Activated B cell treated with CpG ODN at 0.5 μM for 24 hours (primary cell): ENCODE results near the gene MNT. TPM values are rescaled to one million over a fixed set of nuclear protein-coding genes. Genes with fewer than 3 reads are reported as not detected.

Source experiments
- ATAC-seq: fragments of 200-7000 bp; cut with Tn5 transposase; one replicate; pipeline ENCODE4 v1.10.0; 2021; ENCODE audit warnings: low read depth, mild to moderate bottlenecking, moderate library complexity
- CTCF ChIA-PET: fragments of 350-600 bp; sonication (Branson Sonifier 250); formaldehyde crosslinking; loops from one replicate; lab custom pipeline; 2021; ENCODE audit warnings: antibody characterized with exemption; lab: Charles Lee
- POLR2A ChIA-PET: fragments of 350-600 bp; sonication (Branson Sonifier 250); formaldehyde crosslinking; loops from one replicate; lab custom pipeline; 2021; ENCODE audit warnings: antibody characterized with exemption; lab: Charles Lee
- DNase-seq: peaks from one replicate; pipeline ENCODE4 v3.0.0; 2022
- H3K27ac Mint-ChIP-seq: one replicate; pipeline ENCODE4 v1.8.0; 2020; ENCODE audit warnings: mixed read lengths
- H3K27me3 Mint-ChIP-seq: one replicate; pipeline ENCODE4 v1.8.0; 2021; ENCODE audit warnings: mixed read lengths
- H3K36me3 Mint-ChIP-seq: one replicate; pipeline ENCODE4 v1.8.0; 2021; ENCODE audit warnings: low read depth, mixed read lengths
- H3K4me1 Mint-ChIP-seq: one replicate; pipeline ENCODE4 v1.8.0; 2021; ENCODE audit warnings: mixed read lengths
- H3K4me3 Mint-ChIP-seq: one replicate; pipeline ENCODE4 v1.8.0; 2020; ENCODE audit warnings: mild to moderate bottlenecking, mixed read lengths
- H3K9me3 Mint-ChIP-seq: one replicate; pipeline ENCODE4 v1.8.0; 2020; ENCODE audit warnings: mixed read lengths
- intact Hi-C: fragments of 100-400 bp; cut with micrococcal nuclease; formaldehyde crosslinking; loops from one replicate; pipeline ENCODE4 v1.15.1; 2024
- total RNA-seq: library from RNA; stranded (reverse); gene quantifications from 2 replicates; pipeline ENCODE4 v1.2.3, GENCODE V29; 2022
- TF ChIP-seq, protein P1 (sequence below): fragments of 200-600 bp; IDR thresholded peaks from one replicate; pipeline ENCODE4 v1.8.0; 2022; ENCODE audit warnings: antibody characterized with exemption, mild to moderate bottlenecking

MNT gene
- total RNA-seq, 1 donor from 2014 or later = 31.3 TPM

DNA sequence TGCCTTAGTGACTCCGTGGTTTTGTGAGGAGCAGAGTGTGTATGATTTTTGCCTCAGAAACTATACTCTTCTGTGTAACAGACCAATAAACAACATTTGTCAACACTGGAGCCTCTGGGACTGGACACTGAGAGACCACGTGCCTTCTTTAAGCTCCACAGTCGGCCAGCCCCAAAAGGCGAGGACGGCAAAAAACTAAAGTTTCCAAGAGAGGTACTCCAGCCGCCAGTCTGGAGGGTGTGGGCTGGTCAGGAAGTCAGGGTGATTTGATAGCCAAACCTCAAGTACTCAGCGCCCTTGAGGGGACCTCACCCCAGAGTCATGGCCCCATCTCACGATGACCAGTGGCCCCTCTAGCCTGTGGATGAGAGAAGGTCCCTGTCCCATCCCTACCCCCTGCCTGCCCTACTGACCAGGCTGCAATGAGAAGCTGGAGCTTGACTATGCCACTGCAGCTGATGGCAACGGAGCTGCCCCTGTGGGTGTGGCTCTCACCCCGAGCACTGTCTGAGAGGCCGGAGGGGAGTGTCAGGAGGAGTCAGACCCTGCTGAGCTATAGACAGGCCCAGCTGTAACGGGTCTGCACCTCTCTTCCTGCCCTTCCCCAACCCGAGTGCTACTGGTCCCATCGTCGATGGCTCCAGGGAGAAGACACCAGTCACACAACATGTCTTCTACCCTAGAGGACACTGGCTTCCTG lies 19.8 kb downstream of the MNT start:
- DNase-seq = no peak
- no peaks in the 10 kb centered on the region for H3K4me1 Mint-ChIP-seq
- TF ChIP-seq, protein P1, sequence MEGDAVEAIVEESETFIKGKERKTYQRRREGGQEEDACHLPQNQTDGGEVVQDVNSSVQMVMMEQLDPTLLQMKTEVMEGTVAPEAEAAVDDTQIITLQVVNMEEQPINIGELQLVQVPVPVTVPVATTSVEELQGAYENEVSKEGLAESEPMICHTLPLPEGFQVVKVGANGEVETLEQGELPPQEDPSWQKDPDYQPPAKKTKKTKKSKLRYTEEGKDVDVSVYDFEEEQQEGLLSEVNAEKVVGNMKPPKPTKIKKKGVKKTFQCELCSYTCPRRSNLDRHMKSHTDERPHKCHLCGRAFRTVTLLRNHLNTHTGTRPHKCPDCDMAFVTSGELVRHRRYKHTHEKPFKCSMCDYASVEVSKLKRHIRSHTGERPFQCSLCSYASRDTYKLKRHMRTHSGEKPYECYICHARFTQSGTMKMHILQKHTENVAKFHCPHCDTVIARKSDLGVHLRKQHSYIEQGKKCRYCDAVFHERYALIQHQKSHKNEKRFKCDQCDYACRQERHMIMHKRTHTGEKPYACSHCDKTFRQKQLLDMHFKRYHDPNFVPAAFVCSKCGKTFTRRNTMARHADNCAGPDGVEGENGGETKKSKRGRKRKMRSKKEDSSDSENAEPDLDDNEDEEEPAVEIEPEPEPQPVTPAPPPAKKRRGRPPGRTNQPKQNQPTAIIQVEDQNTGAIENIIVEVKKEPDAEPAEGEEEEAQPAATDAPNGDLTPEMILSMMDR = no peak
- peaks cover 34% of the 10 kb centered on the region for H3K36me3 Mint-ChIP-seq
- no peak for ATAC-seq
- H3K9me3 Mint-ChIP-seq = no peaks in the 10 kb centered on the region
- POLR2A ChIA-PET = interaction anchor here (0.9 to 1.7 kb wide), 2 partner anchors 35 kb away, joined by 3 to 29 read pairs; no protein-coding TSS in a partner anchor
- H3K27me3 Mint-ChIP-seq = no peaks in the 10 kb centered on the region
- CTCF ChIA-PET = interaction anchor here (1.1 to 9.3 kb wide), 7 partner anchors 10 to 634 kb away, joined by 3 to 520 read pairs (median 17); partner anchors contain the start of gene MNT
- no peak overlapping the region for H3K4me3 Mint-ChIP-seq
- no peak overlapping the region for H3K27ac Mint-ChIP-seq
- intact Hi-C loops = no loop called here

DNA sequence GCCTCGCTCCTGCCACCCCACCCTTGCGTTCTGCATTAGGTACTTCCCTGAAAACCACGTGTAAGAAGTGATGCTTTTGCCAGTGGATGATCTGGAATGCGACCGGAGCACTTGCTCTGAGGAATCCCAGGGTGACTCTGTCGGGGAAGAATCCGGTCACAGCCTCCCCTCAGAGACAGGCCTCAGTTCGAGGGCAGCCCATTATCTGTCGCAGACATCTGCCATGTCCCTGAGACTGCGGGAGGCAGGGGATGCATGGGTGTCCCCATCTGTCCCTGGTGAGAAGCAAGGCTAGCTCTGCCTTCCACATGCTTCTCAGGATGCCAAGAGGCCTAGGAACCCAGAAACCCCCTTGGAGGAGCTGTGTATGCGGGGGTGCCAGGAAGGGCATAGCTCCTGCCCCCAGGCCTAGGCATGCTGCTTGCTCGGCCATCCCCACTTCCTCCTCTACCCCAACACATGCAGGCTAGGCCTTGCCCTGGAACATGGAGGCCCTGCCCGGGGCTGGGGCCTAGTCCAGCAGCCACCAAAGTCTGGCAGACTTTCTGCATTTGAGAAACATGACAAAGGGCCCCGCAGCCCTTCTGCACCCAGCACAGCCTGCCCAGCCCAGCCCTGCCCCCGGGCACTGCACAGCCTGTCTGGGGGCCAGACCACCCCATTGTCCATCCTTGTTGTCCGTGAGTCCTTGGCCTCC lies 20.5 kb downstream of the MNT start:
- CTCF ChIA-PET = interaction anchor here (1.1 to 9.3 kb wide), 2 partner anchors 11 to 35 kb away, joined by 3 to 520 read pairs; no protein-coding TSS in a partner anchor
- POLR2A ChIA-PET = interaction anchor here (0.9 kb wide), 1 partner anchor 36 kb away, joined by 3 read pairs; no protein-coding TSS in a partner anchor
- intact Hi-C loops = no loop called here
- no peak for DNase-seq
- Mint-ChIP-seq H3K36me3 (peaks cover 36% of the 10 kb centered on the region), H3K27me3 (no peaks in the 10 kb centered on the region), H3K4me3 (no peak overlapping the region), H3K9me3 (no peaks in the 10 kb centered on the region), H3K27ac (no peak overlapping the region), H3K4me1 (no peaks in the 10 kb centered on the region)
- TF ChIP-seq, protein P1 = no peak
- no peak for ATAC-seq

DNA sequence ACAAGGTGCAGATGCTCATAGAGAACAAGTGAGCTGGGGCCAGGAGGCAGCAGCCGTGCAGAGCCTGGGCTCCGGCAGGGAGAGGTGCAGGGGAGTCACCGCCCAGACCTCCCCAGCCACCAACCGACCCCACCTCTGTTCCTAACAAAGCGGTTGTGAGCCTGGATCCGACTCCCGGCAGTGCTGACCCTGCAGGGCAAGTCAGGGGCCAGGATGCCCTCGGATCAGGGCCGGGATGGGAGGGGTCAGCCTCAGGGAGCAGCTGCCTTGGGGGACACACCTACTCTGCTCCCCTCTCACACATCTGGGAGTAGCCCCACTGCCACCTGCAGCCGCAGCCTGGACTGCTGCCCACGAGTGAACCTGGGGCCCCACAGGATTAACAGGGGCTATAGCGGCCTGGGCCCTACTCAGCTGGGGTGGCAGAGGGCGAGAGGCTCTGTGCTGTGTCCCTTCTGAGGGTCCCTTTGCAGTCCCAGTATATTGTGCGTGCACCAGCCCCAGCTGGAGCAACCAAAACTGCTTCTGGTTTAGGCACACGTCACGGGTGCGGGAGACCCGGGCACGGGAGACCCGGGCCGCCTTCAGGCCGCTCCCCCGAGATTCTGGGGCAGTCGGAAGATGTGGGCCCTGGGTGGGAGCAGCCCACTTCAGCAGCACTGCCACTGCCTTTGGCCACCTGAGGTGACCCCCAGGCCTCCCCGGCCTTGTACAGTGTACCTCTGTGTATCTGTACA lies 21.2 kb downstream of the MNT start:
- no peak overlapping the region for H3K4me3 Mint-ChIP-seq
- H3K9me3 Mint-ChIP-seq = no peaks in the 10 kb centered on the region
- TF ChIP-seq, protein P1 = no peak
- H3K36me3 Mint-ChIP-seq = peaks cover 41% of the 10 kb centered on the region
- ChIA-PET POLR2A (interaction anchor here (1.3 kb wide), 1 partner anchor 20 kb away, joined by 3 read pairs; no protein-coding TSS in a partner anchor), CTCF (interaction anchor here (1.1 to 9.3 kb wide), 2 partner anchors 12 to 35 kb away, joined by 3 to 520 read pairs; no protein-coding TSS in a partner anchor)
- intact Hi-C loops = no loop called here
- no peak for DNase-seq
- no peak for ATAC-seq
- no peaks in the 10 kb centered on the region for H3K27me3 Mint-ChIP-seq
- H3K4me1 Mint-ChIP-seq = no peaks in the 10 kb centered on the region
- H3K27ac Mint-ChIP-seq = no peak overlapping the region

DNA sequence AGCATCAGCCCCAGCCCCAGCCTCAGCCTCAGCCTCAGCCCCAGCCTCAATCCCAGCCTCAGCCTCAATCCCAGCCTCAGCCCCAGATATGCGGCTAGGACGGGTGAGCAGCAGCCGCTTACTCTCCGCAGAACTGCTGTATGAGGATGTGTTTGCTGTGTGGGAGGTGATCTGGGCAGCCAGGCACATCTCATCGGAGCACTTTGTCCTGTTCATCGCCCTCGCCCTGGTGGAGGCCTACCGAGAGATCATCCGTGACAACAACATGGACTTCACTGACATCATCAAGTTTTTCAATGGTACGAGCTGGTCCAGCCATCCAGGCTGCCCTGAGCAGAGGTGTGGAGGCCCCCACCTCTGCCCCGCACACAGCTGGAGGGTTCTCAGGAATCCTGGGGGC lies 22.0 kb downstream of the MNT start:
- Mint-ChIP-seq H3K4me3 (no peak overlapping the region), H3K9me3 (no peaks in the 10 kb centered on the region), H3K27me3 (no peaks in the 10 kb centered on the region), H3K27ac (no peak overlapping the region), H3K4me1 (no peaks in the 10 kb centered on the region), H3K36me3 (peaks cover 43% of the 10 kb centered on the region)
- DNase-seq (no peak), ATAC-seq (no peak)
- intact Hi-C loops = no loop called here
- ChIA-PET POLR2A (interaction anchor here (1.3 kb wide), 1 partner anchor 21 kb away, joined by 3 read pairs; no protein-coding TSS in a partner anchor), CTCF (interaction anchor here (9.3 kb wide), 1 partner anchor 36 kb away, joined by 520 read pairs; no protein-coding TSS in a partner anchor)
- TF ChIP-seq, protein P1 = no peak
